ENCODE data around the gene FRMPD3.
"Not testable (repeated sequence)": the region's sequence is repeated elsewhere in the genome, so short reads cannot be mapped to it uniquely, and the experiment has no call there.

FRMPD3 gene
- total RNA-seq = 0 to 0.12 reads per million in 2 experiments

- no peak for DNase-seq (ENCODE audit: low read depth)
These were observed at the start of gene FRMPD3 for GRCh38 chrX:107448998-107449835. FRMPD3 (plus strand) TSS chrX:107449652; CDS start chrX:107526589, 76,937 bp downstream.

- DNase-seq (ENCODE audit: low read depth) = no peak
These were observed 28.9 kb upstream of the FRMPD3 start for GRCh38 chrX:107420571-107420970.

- DNase-seq (ENCODE audit: low read depth) = no peak
These were observed 28.1 kb upstream of the FRMPD3 start for GRCh38 chrX:107421337-107421861.

GRCh38 chrX:107429090-107429489 lies 20.4 kb upstream of the FRMPD3 start:
- no peak for DNase-seq (ENCODE audit: low read depth)

GRCh38 chrX:107440187-107440586 lies 9.3 kb upstream of the FRMPD3 start:
- no peak for DNase-seq (ENCODE audit: low read depth)

- DNase-seq (ENCODE audit: low read depth) = no peak
These were observed 8.8 kb upstream of the FRMPD3 start for GRCh38 chrX:107440692-107441091.

- no peak for DNase-seq (ENCODE audit: low read depth)
These were observed 6.4 kb upstream of the FRMPD3 start for GRCh38 chrX:107442914-107443527.

- no peak for DNase-seq (ENCODE audit: low read depth)
These were observed 4.3 kb upstream of the FRMPD3 start for GRCh38 chrX:107445146-107445545.

GRCh38 chrX:107445631-107446030 lies 3.8 kb upstream of the FRMPD3 start:
- no peak for DNase-seq (ENCODE audit: low read depth)

- no peak for DNase-seq (ENCODE audit: low read depth)
These were observed 1.8 kb upstream of the FRMPD3 start for GRCh38 chrX:107447642-107448041.

- DNase-seq (ENCODE audit: low read depth) = no peak
These were observed 841 bp upstream of the FRMPD3 start for GRCh38 chrX:107448625-107448997.

- no peak for DNase-seq (ENCODE audit: low read depth)
These were observed 1.5 kb downstream of the FRMPD3 start for GRCh38 chrX:107450823-107451509.

- no peak for DNase-seq (ENCODE audit: low read depth)
These were observed 2.3 kb downstream of the FRMPD3 start for GRCh38 chrX:107451731-107452130.

- DNase-seq (ENCODE audit: low read depth) = no peak
These were observed 3.1 kb downstream of the FRMPD3 start for GRCh38 chrX:107452581-107452980.

GRCh38 chrX:107454302-107454701 lies 4.8 kb downstream of the FRMPD3 start:
- no peak for DNase-seq (ENCODE audit: low read depth)

GRCh38 chrX:107457289-107457688 lies 7.8 kb downstream of the FRMPD3 start:
- DNase-seq (ENCODE audit: low read depth) = no peak

GRCh38 chrX:107465932-107466620 lies 16.6 kb downstream of the FRMPD3 start:
- DNase-seq (ENCODE audit: low read depth) = no peak

- no peak for DNase-seq (ENCODE audit: low read depth)
These were observed 17.8 kb downstream of the FRMPD3 start for GRCh38 chrX:107467271-107467670.

GRCh38 chrX:107470198-107470597 lies 20.7 kb downstream of the FRMPD3 start:
- no peak for DNase-seq (ENCODE audit: low read depth)

GRCh38 chrX:107470971-107471370 lies 21.5 kb downstream of the FRMPD3 start:
- no peak for DNase-seq (ENCODE audit: low read depth)

- not testable (repeated sequence) for DNase-seq (ENCODE audit: low read depth)
These were observed 22.0 kb downstream of the FRMPD3 start for GRCh38 chrX:107471420-107471819.

GRCh38 chrX:107477406-107477805 lies 28.0 kb downstream of the FRMPD3 start:
- no peak for DNase-seq (ENCODE audit: low read depth)
